Stomach (tissue), 9 donors: ENCODE results near the gene FRAS1. TPM values are rescaled to one million over a fixed set of nuclear protein-coding genes. Genes with fewer than 3 reads are reported as not detected.
"Not testable (repeated sequence)": the region's sequence is repeated elsewhere in the genome, so short reads cannot be mapped to it uniquely, and the experiment has no call there.

Experiments
- DNase-seq, 2 donors: peaks; one replicate each; pipeline versions ENCODE4 v3.0.0 to v3.0.0-alpha.2; 2013 to 2019
- H3K27ac ChIP-seq, 5 donors: fragments of 200-600 bp in 4 of 5; sonication (generic) in 4 of 5; one replicate each; pipeline ENCODE4 v1.5.1; 2013 to 2019; ENCODE audit warnings: mild to moderate bottlenecking in 1 of 5, moderate library complexity in 1 of 5
- H3K27me3 ChIP-seq, 3 donors: fragments of 200-600 bp; sonication (generic); one replicate each; pipeline ENCODE4 v1.5.1; 2017 to 2019; ENCODE audit warnings: mixed run types in 1 of 3
- H3K36me3 ChIP-seq, 4 donors: fragments of 200-600 bp; sonication (generic); 1 replicate in 3 of 4; 2 replicates in 1 of 4; pipeline ENCODE4 v1.5.1; 2016 to 2019
- H3K4me1 ChIP-seq, 4 donors: fragments of 200-600 bp; sonication (generic); one replicate each; pipeline ENCODE4 v1.5.1; 2016 to 2019
- H3K4me3 ChIP-seq, 4 donors: fragments of 200-600 bp; sonication (generic) in 3 of 4; one replicate each; pipeline ENCODE4 v1.5.1; 2016 to 2019; ENCODE audit warnings: mild to moderate bottlenecking in 1 of 4
- H3K9me3 ChIP-seq, 4 donors: fragments of 200-600 bp; sonication (generic); one replicate each; pipeline ENCODE4 v1.5.1; 2016 to 2019
- CTCF ChIP-seq, 7 experiments: fragments of 450-650 bp in 4 of 7; fragments of 200-600 bp in 3 of 7; sonication (generic) in 3 of 7; IDR thresholded peaks; one replicate each; pipeline ENCODE4 v1.5.1; 2016 to 2019; ENCODE audit warnings: antibody characterized with exemption in 7 of 7, control low read depth in 2 of 7, mild to moderate bottlenecking in 1 of 7
- EP300 ChIP-seq: sonication (generic); formaldehyde crosslinking; IDR thresholded peaks from one replicate; pipeline ENCODE4 v1.6.1; 2017; ENCODE audit warnings: antibody characterized with exemption
- POLR2A ChIP-seq, 4 donors: fragments of 450-650 bp; IDR thresholded peaks; one replicate each; pipeline ENCODE4 v1.6.1; 2016; ENCODE audit warnings: antibody characterized with exemption in 4 of 4, control low read depth in 2 of 4, mild to moderate bottlenecking in 1 of 4, moderate library complexity in 1 of 4
- POLR2AphosphoS5 ChIP-seq, 3 donors: sonication (generic); formaldehyde crosslinking; IDR thresholded peaks; one replicate each; pipeline ENCODE4 v1.6.1; 2016; ENCODE audit warnings: antibody characterized with exemption in 3 of 3
- WGBS, 5 donors: extraction: QIAGEN DNeasy Blood & Tissue Kit in 3 of 5; methylation state at CpG; one replicate each; pipeline versions ENCODE4 v1.1.5 to v1.1.7; 2013 to 2018; 5-methylcytosine and 5-hydroxymethylcytosine counted together
- intact Hi-C: fragments of 100-400 bp; cut with DNase I; formaldehyde crosslinking; loops from one replicate; pipeline ENCODE4 v1.15.1; 2023; ENCODE audit warnings: low total_unique reads
- polyA plus RNA-seq, 3 donors: library from polyadenylated mRNA; stranded (reverse); fragments of 200-250 nt; gene quantifications; one replicate each; pipeline ENCODE4 v1.2.3, GENCODE V29; 2013
- total RNA-seq, 5 donors: library from RNA; depleted of rRNA; stranded (reverse); fragments of >200 nt; gene quantifications; one replicate each; pipeline versions ENCODE4 v1.1.0 to v1.2.3, GENCODE V29; 2014 to 2016
- donor health status: healthy with polysubstance abuse.
- donor health status: Bipolar disorder and iron deficiency.
- donor health status: healthy.

Gene FRAS1
- total and polyA plus RNA-seq, 8 donors = under 0.01 to 12.7 (median 2.0) TPM

GRCh38 chr4:78207951-78208350, 150.8 kb downstream of the FRAS1 start:
- Histone ChIP-seq H3K27me3 (no peaks in the 10 kb centered on the region), H3K4me3 (no peak overlapping the region), H3K4me1 (no peaks in the 10 kb centered on the region), H3K27ac (no peak overlapping the region), H3K36me3 (no peaks in the 10 kb centered on the region), H3K9me3 (no peaks in the 10 kb centered on the region)
- 57 to 59% (median 59%) methylated on average over 6 of the region's 6 CpGs for WGBS, 5 donors
- DNase-seq = no peak
- no peak for TF ChIP-seq POLR2A (IDR thresholded peaks at IDR 0.05)
- no peak for TF ChIP-seq EP300
- intact Hi-C loops = no loop called here

GRCh38 chr4:78208896-78209295, 151.8 kb downstream of the FRAS1 start:
- H3K36me3 ChIP-seq, H3K9me3 ChIP-seq, H3K4me3 ChIP-seq, H3K27ac ChIP-seq, H3K27me3 ChIP-seq, intact Hi-C loops, DNase-seq, H3K4me1 ChIP-seq: not testable (repeated sequence)
- WGBS, 5 donors = 90 to 94% (median 90%) methylated on average over 4 of the region's 4 CpGs

GRCh38 chr4:78210694-78211410, 153.7 kb downstream of the FRAS1 start:
- 94 to 96% (median 96%) methylated on average over 6 of the region's 6 CpGs for WGBS, 5 donors
- Histone ChIP-seq H3K36me3 (no peaks in the 10 kb centered on the region), H3K9me3 (no peaks in the 10 kb centered on the region), H3K4me3 (no peak overlapping the region), H3K27me3 (no peaks in the 10 kb centered on the region), H3K27ac (no peak overlapping the region), H3K4me1 (no peaks in the 10 kb centered on the region)
- no peak for DNase-seq
- TF ChIP-seq POLR2A (IDR thresholded peaks at IDR 0.05) (no peak), POLR2AphosphoS5 (IDR thresholded peaks at IDR 0.05) (no peak), CTCF (IDR thresholded peaks at IDR 0.05) (no peak), EP300 (no peak)
- intact Hi-C loops = no loop called here

GRCh38 chr4:78213218-78213617, 156.1 kb downstream of the FRAS1 start:
- intact Hi-C loops = no loop called here
- TF ChIP-seq POLR2A (IDR thresholded peaks at IDR 0.05) = no peak
- no peak for TF ChIP-seq POLR2AphosphoS5 (IDR thresholded peaks at IDR 0.05)
- no peak for TF ChIP-seq CTCF (IDR thresholded peaks at IDR 0.05)
- TF ChIP-seq EP300 = no peak
- DNase-seq = peak; percentile 43 to 48
- H3K9me3 ChIP-seq = no peaks in the 10 kb centered on the region
- 14 to 29% (median 24%) methylated on average over 3 of the region's 3 CpGs for whole genome bisulfite sequencing, 5 donors
- H3K36me3 ChIP-seq = no peaks in the 10 kb centered on the region
- no peaks in the 10 kb centered on the region for H3K4me1 ChIP-seq
- H3K4me3 ChIP-seq = no peak overlapping the region
- no peaks in the 10 kb centered on the region for H3K27me3 ChIP-seq
- H3K27ac ChIP-seq = no peak overlapping the region

GRCh38 chr4:78214078-78214477, 157.0 kb downstream of the FRAS1 start:
- H3K4me1 ChIP-seq = no peaks in the 10 kb centered on the region
- H3K27ac ChIP-seq = no peak overlapping the region
- H3K27me3 ChIP-seq = no peaks in the 10 kb centered on the region
- no peak overlapping the region for H3K4me3 ChIP-seq
- no peak for DNase-seq
- no peak for TF ChIP-seq POLR2AphosphoS5 (IDR thresholded peaks at IDR 0.05)
- no peak for TF ChIP-seq EP300
- no peak for TF ChIP-seq POLR2A (IDR thresholded peaks at IDR 0.05)
- TF ChIP-seq CTCF (IDR thresholded peaks at IDR 0.05) = no peak
- H3K36me3 ChIP-seq = no peaks in the 10 kb centered on the region
- intact Hi-C loops = no loop called here
- no peaks in the 10 kb centered on the region for H3K9me3 ChIP-seq
